OCI-M1 (cell line): ENCODE data around the gene IGFBPL1.
"Not testable (repeated sequence)": the region's sequence is repeated elsewhere in the genome, so short reads cannot be mapped to it uniquely, and the experiment has no call there.

Experiments
- DNase-seq: peaks from one replicate; lab custom pipeline; 2025; lab: John Stamatoyannopoulos, UW

Gene IGFBPL1

GRCh38 chr9:38431116-38431515, 6.9 kb upstream of the IGFBPL1 start:
- no peak for DNase-seq

DNA sequence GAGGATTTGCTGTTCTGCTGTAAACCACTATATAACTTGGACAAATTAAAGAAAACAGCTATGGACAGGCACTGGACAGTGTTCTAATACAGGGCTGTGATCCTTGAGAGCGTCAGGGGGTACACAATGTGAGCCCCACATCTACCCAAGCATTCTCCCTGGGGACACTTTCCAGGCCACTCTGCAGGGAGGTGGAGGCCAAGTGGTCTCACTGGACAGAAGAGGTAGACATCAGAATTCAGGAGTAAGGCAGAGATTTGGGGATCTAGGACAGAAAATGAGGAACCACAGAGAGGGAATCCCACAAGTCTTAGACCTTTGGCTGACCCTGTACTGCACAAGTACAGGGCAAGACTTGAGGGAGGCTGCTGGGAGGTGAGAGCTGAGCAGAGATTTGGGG, 3.8 kb upstream of the IGFBPL1 start:
- no peak for DNase-seq

DNA sequence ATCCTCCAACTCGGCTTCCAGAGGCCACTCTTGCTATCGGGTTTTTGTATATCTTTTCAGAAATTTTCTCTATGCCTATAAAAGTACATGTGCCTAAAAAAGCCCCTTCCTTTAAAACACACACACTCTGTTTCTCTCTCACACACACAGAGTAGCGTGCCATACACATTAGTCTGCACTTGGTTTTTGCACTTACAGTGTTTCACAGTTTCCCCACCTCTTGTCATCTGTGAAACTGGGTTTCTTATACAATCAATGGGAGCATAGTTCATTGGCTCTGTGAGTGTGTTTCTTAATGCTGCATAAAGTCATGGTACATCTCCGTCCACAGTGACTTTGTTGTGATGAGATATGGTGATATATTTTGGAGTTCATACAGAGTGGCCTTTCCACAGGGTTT, 664 bp upstream of the IGFBPL1 start:
- no peak for DNase-seq

DNA sequence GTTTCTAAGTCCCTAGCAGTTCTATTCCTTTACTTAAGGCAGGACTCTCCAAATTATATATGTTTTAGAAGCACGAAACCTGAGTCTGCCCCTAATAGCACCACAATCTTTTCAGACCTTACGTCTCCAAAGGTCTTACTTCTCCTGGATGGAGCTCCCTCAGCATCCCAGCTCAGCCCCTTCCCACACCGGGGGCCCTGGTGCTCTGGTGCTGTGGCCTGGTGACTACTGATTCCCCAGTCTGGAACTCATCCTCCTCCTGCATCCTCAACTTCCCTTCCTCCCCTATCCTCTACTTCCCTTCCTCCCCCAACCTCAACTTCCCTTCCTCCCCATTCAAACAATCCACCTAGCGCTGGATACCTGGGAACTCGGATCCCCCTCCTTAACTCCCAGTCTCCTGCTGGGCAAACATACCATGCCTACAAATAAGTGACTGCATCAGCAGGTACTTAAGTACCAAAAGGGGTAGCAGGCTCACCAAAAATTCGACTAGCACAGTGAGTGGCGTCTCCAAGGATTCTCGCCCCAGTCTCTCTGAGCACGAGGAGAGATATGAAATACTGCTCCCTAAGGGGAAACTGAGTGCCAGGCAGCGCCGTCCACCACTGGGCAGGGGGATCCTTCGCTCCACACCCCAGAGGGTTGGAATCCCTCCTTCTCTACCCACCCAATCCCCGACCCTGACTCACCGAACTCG, 831 bp downstream of the IGFBPL1 start:
- no peak for DNase-seq

- DNase-seq: no peak
These were observed 1.5 kb downstream of the IGFBPL1 start for GRCh38 chr9:38422555-38423260.

DNA sequence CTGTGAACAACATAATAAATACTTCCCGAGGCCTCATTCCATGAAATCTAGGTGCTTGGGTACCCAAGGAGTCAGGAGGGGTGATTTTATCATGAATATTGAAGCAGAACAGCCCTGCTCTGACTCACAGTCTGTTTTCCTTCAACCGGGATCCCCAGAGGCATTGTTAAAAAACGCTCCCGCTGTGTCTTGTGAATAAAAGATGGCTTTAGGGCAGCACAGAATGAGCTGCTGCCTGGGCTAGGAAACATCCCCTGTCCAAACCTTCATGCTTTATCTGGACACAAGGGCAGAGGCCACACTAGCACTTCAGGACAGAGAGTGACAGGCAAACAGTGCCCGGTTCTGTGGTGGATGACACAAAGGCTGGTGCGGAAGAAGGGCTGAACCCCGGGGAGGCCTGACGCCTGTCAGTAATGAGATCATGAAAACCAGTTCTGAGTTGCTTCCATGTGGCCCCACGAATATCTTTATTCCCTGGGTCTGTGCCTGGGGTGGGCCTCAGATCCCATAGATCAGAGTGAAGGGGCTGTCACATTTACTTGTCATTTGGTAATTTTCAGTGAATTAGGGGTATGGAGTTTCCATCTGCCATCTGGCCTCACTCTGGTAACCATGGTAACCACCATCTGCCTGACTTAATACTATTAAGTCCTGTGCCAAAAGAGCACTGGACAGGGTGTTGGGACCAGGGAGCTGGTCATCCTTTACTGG, 2.6 kb downstream of the IGFBPL1 start:
- no peak for DNase-seq

DNA sequence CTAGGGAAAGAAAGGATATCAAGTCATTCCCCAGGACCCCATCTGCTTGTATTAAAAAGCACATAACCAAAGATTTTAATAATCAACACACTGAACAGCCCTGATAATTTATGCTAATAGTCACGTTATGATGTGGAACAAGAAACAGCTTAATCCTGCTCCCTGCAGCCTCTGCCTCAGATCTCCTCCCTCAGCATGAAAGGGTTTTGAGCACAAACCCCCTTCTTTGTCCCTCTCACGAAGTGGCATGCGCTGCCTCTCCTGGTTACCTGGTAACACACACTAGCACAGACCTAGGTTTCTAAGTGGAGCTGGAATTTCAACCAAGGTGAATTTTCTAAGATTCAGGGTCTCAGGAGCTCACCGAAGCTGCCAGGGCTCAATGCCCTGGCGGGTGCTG, 5.1 kb downstream of the IGFBPL1 start:
- DNase-seq: no peak

DNA sequence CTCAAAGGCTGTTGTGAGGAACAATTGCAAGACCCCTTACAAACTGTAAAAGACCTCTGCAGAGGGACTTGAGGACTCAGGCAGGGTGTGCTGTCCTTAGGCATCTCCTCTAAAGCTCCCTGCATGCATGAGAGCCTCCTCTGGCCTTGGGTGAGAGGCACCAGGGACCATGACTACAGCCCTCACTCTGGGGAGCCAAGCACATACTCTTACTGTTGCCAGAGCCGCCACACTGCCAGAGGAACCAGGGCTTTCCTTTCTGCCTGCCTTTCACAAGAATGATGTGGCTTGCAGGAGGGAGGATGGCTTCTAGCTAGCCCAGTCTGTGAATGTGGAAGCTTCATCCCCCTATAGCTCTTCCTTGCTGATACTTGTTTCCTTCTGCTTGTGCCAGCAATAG, 5.9 kb downstream of the IGFBPL1 start:
- DNase-seq: no peak

GRCh38 chr9:38417003-38417945, 7.0 kb downstream of the IGFBPL1 start:
- peak; percentile 62 for DNase-seq

DNA sequence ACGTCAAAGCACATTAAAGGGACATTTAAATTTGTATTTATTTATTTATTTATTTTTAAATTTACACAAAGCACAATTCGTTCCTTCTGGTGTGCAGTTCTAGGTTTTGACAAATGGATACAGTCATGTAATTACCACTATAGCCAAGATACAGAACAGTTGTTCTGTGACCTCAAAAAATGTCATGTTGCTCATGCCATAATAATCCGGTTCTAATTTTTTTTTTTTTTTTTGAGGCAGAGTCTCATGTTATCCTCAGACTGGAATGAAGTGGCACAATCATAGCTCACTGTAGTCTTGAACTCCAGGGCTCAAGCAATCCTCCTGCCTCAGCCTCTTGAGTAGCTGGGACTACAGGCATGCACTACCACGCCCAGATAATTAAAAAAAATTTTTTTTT, 7.8 kb downstream of the IGFBPL1 start:
- DNase-seq: no peak

- no peak for DNase-seq
These were observed 8.4 kb downstream of the IGFBPL1 start for GRCh38 chr9:38415856-38416255.

DNA sequence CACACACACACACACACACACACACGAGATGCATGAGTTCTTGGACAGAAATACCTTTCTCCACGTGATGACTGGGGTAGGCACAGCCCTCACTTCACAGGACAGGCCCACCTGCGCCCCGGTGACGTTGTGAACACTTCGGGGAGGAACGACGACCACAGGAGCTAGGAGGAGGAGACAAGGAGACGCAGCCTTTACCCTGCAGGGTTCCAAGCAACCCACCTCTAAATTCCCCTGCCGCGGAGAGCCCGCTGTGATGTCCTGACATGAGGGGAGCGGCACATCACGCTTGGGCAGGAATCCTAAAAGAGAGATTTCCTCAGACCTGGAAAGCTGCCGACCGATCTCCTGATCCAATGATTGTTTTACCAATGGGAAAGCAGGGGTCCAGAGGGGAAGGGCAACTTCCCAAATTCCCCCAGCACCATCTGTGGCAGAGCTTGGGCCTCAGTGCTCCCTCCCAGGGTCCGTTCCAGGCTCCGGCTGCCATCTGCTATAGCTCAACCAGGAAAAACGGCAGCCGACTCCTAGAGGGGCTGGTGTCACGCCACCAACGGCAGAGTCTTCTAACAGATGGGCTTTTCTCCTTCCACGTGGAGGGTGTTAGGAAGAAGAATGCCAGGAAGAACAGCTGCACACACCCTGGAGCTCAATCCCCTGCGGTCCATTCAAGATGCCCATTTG, 10.1 kb downstream of the IGFBPL1 start:
- no peak for DNase-seq

DNA sequence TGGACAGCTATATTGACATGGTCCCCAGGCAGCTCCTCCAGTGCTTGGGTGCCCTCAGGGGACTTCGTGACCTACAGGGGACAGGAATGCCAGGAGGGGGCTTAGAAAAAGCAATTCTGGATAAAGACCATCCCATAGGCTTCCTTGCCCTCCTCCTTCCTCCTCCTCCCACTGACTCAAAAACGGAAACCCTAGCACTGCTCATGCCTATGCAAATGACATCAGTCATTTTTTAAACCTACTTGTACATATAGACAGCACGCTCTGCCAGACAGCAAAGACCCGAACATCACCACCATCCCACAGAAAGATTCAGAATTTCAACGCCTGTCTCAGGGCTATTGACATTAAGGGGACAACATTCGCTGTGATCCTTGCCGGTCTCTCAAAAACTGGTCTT, 11.0 kb downstream of the IGFBPL1 start:
- no peak for DNase-seq

GRCh38 chr9:38412751-38413150, 11.5 kb downstream of the IGFBPL1 start:
- DNase-seq: no peak

- DNase-seq: no peak
These were observed 15.5 kb downstream of the IGFBPL1 start for GRCh38 chr9:38408719-38409118.

DNA sequence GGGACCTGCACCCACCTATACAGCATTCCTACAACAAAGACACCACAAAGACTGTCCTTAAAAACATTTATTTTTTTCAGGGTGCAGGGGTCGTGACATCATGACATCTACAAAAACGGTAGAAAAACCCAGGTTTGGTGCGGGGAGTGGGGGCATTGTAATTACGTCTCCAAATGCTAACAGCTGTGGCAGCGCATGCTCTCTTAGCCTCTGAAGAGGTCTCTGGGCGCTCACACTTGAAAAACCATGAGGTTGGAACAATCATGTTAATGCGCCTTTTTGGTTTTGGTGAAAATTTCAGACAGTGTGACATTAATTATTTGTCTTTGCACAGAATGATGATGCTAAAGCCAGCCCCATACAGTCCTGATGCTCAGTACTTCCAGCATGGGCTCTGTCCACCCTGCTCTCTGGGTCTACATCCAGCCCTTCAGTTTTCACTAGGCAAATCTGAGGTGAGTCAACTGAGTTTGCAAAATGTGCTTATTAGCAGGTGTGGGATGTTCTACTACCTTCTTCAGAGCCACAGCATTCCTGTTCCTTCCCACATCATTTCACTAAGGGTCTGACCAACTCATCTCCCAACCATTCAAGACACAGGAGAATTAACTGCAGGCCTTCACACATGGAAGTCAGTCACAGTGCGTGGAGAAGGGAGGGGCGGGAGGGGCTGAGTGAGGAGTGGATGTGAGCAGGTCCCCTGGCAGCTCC, 17.6 kb downstream of the IGFBPL1 start:
- DNase-seq: no peak

- no peak for DNase-seq
These were observed 18.5 kb downstream of the IGFBPL1 start for GRCh38 chr9:38405785-38406184.

DNA sequence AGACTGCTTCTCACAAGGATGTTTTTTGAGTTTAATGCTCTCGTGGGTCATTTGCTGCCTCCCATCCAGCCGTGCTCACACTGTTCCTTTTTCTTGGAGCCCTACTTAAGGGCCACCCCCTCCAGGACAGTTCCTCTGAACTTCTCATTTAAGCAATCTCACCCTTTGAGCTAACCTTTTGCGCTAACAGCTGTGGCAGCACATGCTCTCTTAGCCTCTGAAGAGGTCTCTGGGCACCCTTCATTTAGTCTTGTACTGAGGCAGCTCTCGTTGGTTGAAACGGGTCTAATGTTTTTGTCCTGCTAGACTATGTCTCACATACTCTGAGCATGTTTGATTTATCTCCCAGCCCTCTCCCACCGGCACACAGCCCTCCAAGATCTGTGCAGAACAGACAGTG, 19.9 kb downstream of the IGFBPL1 start:
- no peak for DNase-seq

DNA sequence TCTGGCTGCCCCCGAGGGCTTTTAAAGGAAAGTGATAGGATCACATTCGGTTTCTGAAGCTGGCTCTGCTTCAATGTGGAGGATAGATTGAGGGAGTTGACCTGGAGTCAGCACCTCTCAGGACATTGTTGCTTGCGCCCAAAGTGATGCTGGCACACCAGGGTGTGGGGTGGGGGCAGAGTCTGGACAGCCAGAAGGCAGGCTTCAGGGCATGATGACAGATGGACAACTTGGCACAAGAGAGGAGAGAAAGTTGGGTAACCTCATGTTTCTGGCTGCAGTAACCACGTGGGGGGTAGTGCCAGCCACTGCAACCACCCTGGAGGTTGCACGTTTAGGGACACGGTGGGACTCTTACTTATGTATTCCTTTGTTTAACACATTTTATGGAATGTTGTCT, 22.3 kb downstream of the IGFBPL1 start:
- DNase-seq: no peak

DNA sequence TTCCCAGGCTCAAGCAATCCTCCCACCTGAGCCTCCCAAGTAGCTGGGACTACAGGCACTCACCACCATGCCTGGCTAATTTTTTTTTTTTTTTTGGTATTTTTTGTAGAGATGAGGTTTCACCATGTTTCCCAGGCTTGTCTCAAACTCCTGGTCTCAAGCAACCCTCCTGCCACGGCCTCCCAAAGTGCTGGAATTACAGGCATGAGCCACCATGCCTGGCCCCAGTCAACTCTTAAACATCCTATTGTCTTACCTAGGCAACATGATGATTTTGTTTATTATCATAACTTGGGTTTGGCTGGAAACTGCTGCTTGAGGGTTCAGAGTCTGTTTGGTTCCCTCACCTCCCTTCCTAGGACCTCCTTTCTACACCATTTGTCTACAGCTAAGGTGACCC, 25.1 kb downstream of the IGFBPL1 start:
- not testable (repeated sequence) for DNase-seq

GRCh38 chr9:38396371-38396671, 27.9 kb downstream of the IGFBPL1 start:
- DNase-seq: no peak
